Femur (tissue), 1 donor: ENCODE data around the gene TTC13.
"Not testable (repeated sequence)": the region's sequence is repeated elsewhere in the genome, so short reads cannot be mapped to it uniquely, and the experiment has no call there.

Experiments used
- DNase-seq: peaks from one replicate; pipeline ENCODE4 v3.0.0-alpha.2; 2017

TTC13 gene

GRCh38 chr1:230978491-230979388 is at the start of gene TTC13, which contains the start of gene ARV1:
TSS of gene TTC13 (minus strand) at chr1:230978861. CDS start at chr1:230978830, 31 bp downstream.
TSS of gene ARV1 (plus strand) at chr1:230979094. CDS start at chr1:230979106, 12 bp downstream.
- DNase-seq: peak; percentile 99

- DNase-seq: no peak
These were observed 49.3 kb upstream of the TTC13 start for GRCh38 chr1:231027971-231028370.

- DNase-seq: no peak
These were observed 48.7 kb upstream of the TTC13 start for GRCh38 chr1:231027136-231027925.

GRCh38 chr1:231026576-231026975 is 47.9 kb upstream of the TTC13 start:
- no peak for DNase-seq

- DNase-seq: no peak
These were observed 44.5 kb upstream of the TTC13 start for GRCh38 chr1:231023150-231023549.

GRCh38 chr1:231022543-231022942 is 43.9 kb upstream of the TTC13 start:
- not testable (repeated sequence) for DNase-seq

GRCh38 chr1:231021540-231022031 is 42.9 kb upstream of the TTC13 start:
- DNase-seq: no peak

GRCh38 chr1:231020816-231021215 is 42.2 kb upstream of the TTC13 start:
- no peak for DNase-seq

GRCh38 chr1:231020139-231020601 is 41.5 kb upstream of the TTC13 start:
- DNase-seq: no peak

GRCh38 chr1:231019711-231020110 is 41.0 kb upstream of the TTC13 start:
- no peak for DNase-seq

GRCh38 chr1:231016966-231017365 is 38.3 kb upstream of the TTC13 start:
- DNase-seq: no peak

GRCh38 chr1:231016234-231016633 is 37.6 kb upstream of the TTC13 start:
- DNase-seq: no peak

GRCh38 chr1:231013391-231014015 is 34.8 kb upstream of the TTC13 start:
- DNase-seq: no peak

GRCh38 chr1:231011963-231012362 is 33.3 kb upstream of the TTC13 start:
- no peak for DNase-seq

- no peak for DNase-seq
These were observed 32.7 kb upstream of the TTC13 start for GRCh38 chr1:231011360-231011759.

GRCh38 chr1:231007535-231007934 is 28.9 kb upstream of the TTC13 start:
- DNase-seq: not testable (repeated sequence)

GRCh38 chr1:231001892-231002291 is 23.2 kb upstream of the TTC13 start:
- DNase-seq: no peak

GRCh38 chr1:231000639-231001038 is 22.0 kb upstream of the TTC13 start:
- DNase-seq: no peak

- no peak for DNase-seq
These were observed 21.5 kb upstream of the TTC13 start for GRCh38 chr1:231000201-231000600.

GRCh38 chr1:230994860-230995259 is 16.2 kb upstream of the TTC13 start:
- no peak for DNase-seq

GRCh38 chr1:230992100-230992774 is 13.6 kb upstream of the TTC13 start:
- DNase-seq: no peak

GRCh38 chr1:230987448-230987847 is 8.8 kb upstream of the TTC13 start:
- DNase-seq: no peak
